ENCODE results near the gene CSRP3. TPM values are rescaled to one million over a fixed set of nuclear protein-coding genes. Genes with fewer than 3 reads are reported as not detected.

CSRP3 gene
- not detected in 3 replicates for total RNA-seq
- long read RNA-seq = 0 reads

GRCh38 chr11:19201737-19202605 is at the start of gene CSRP3:
CSRP3 (minus strand) TSS chr11:19201983; CDS start chr11:19192448, 9,535 bp downstream.
- no peak within 1 kb of the TSS for H3K27ac Mint-ChIP-seq (ENCODE audit: unreplicated experiment)
- no peak within 1 kb of the TSS for H3K4me3 Mint-ChIP-seq (ENCODE audit: unreplicated experiment)
- DNase-seq (ENCODE audit: low spot score) = no peak
- peaks cover 2% of the 10 kb centered on the region for H3K27me3 Mint-ChIP-seq (ENCODE audit: low read depth)
- H3K9me3 Mint-ChIP-seq (ENCODE audit: low read depth) = no peaks in the 10 kb centered on the region
- TF ChIP-seq CTCF (IDR thresholded peaks at IDR 0.05) = no peak
- no peaks in the 10 kb centered on the region for H3K36me3 Mint-ChIP-seq (ENCODE audit: low read depth)
- peaks cover 27% of the 10 kb centered on the region for H3K4me1 Mint-ChIP-seq (ENCODE audit: low read depth)

GRCh38 chr11:19251577-19251976 is 49.8 kb upstream of the CSRP3 start:
- Mint-ChIP-seq H3K4me3 (ENCODE audit: unreplicated experiment) (no peak overlapping the region), H3K36me3 (ENCODE audit: low read depth) (peaks cover 4% of the 10 kb centered on the region), H3K4me1 (ENCODE audit: low read depth) (no peaks in the 10 kb centered on the region), H3K9me3 (ENCODE audit: low read depth) (peaks cover 27% of the 10 kb centered on the region), H3K27ac (ENCODE audit: unreplicated experiment) (no peak overlapping the region), H3K27me3 (ENCODE audit: low read depth) (peaks cover 20% of the 10 kb centered on the region)
- no peak for TF ChIP-seq CTCF (IDR thresholded peaks at IDR 0.05)
- no peak for DNase-seq (ENCODE audit: low spot score)

- Mint-ChIP-seq H3K27ac (ENCODE audit: unreplicated experiment) (no peak overlapping the region), H3K36me3 (ENCODE audit: low read depth) (peaks cover 2% of the 10 kb centered on the region), H3K4me1 (ENCODE audit: low read depth) (peaks cover 6% of the 10 kb centered on the region), H3K4me3 (ENCODE audit: unreplicated experiment) (no peak overlapping the region), H3K27me3 (ENCODE audit: low read depth) (peaks cover 27% of the 10 kb centered on the region), H3K9me3 (ENCODE audit: low read depth) (peaks cover 23% of the 10 kb centered on the region)
- TF ChIP-seq CTCF (IDR thresholded peaks at IDR 0.05) = no peak
- DNase-seq (ENCODE audit: low spot score) = no peak
Observed at GRCh38 chr11:19246816-19247215, 45.0 kb upstream of the CSRP3 start.

- no peak overlapping the region for H3K4me3 Mint-ChIP-seq (ENCODE audit: unreplicated experiment)
- peaks cover 24% of the 10 kb centered on the region for H3K27me3 Mint-ChIP-seq (ENCODE audit: low read depth)
- H3K36me3 Mint-ChIP-seq (ENCODE audit: low read depth) = peaks cover 2% of the 10 kb centered on the region
- no peak for DNase-seq (ENCODE audit: low spot score)
- peaks cover 20% of the 10 kb centered on the region for H3K9me3 Mint-ChIP-seq (ENCODE audit: low read depth)
- H3K4me1 Mint-ChIP-seq (ENCODE audit: low read depth) = peaks cover 10% of the 10 kb centered on the region
- no peak for TF ChIP-seq CTCF (IDR thresholded peaks at IDR 0.05)
- H3K27ac Mint-ChIP-seq (ENCODE audit: unreplicated experiment) = no peak overlapping the region
Observed at GRCh38 chr11:19245351-19245750, 43.6 kb upstream of the CSRP3 start.

GRCh38 chr11:19244621-19245020 is 42.8 kb upstream of the CSRP3 start:
- H3K9me3 Mint-ChIP-seq (ENCODE audit: low read depth) = peaks cover 14% of the 10 kb centered on the region
- no peak for DNase-seq (ENCODE audit: low spot score)
- H3K4me1 Mint-ChIP-seq (ENCODE audit: low read depth) = peaks cover 14% of the 10 kb centered on the region
- no peak for TF ChIP-seq CTCF (IDR thresholded peaks at IDR 0.05)
- no peak overlapping the region for H3K27ac Mint-ChIP-seq (ENCODE audit: unreplicated experiment)
- no peak overlapping the region for H3K4me3 Mint-ChIP-seq (ENCODE audit: unreplicated experiment)
- peaks cover 2% of the 10 kb centered on the region for H3K36me3 Mint-ChIP-seq (ENCODE audit: low read depth)
- peaks cover 21% of the 10 kb centered on the region for H3K27me3 Mint-ChIP-seq (ENCODE audit: low read depth)
